Left renal cortex interstitium (tissue), 4 donors: Measurements from ENCODE around the gene EFNA1. TPM values are rescaled to one million over a fixed set of nuclear protein-coding genes. Genes with fewer than 3 reads are reported as not detected.

Experiments used
- DNase-seq, 4 donors: peaks; one replicate each; pipeline ENCODE4 v3.0.0-alpha.2; 2013; ENCODE audit warnings: low read depth in 4 of 4, low spot score in 2 of 4, missing footprints in 1 of 4
- polyA plus RNA-seq, 4 donors: library from polyadenylated mRNA; unstranded; fragments of 120-200 nt; gene quantifications; one replicate each; pipeline ENCODE4 v1.2.1, GENCODE V29; 2013; ENCODE audit not compliant: insufficient read length in 4 of 4

The EFNA1 gene, protein sequence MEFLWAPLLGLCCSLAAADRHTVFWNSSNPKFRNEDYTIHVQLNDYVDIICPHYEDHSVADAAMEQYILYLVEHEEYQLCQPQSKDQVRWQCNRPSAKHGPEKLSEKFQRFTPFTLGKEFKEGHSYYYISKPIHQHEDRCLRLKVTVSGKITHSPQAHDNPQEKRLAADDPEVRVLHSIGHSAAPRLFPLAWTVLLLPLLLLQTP
- 10 to 100 TPM; 58.7 to 76.2 (median 70.8) TPM for polyA plus RNA-seq

DNA sequence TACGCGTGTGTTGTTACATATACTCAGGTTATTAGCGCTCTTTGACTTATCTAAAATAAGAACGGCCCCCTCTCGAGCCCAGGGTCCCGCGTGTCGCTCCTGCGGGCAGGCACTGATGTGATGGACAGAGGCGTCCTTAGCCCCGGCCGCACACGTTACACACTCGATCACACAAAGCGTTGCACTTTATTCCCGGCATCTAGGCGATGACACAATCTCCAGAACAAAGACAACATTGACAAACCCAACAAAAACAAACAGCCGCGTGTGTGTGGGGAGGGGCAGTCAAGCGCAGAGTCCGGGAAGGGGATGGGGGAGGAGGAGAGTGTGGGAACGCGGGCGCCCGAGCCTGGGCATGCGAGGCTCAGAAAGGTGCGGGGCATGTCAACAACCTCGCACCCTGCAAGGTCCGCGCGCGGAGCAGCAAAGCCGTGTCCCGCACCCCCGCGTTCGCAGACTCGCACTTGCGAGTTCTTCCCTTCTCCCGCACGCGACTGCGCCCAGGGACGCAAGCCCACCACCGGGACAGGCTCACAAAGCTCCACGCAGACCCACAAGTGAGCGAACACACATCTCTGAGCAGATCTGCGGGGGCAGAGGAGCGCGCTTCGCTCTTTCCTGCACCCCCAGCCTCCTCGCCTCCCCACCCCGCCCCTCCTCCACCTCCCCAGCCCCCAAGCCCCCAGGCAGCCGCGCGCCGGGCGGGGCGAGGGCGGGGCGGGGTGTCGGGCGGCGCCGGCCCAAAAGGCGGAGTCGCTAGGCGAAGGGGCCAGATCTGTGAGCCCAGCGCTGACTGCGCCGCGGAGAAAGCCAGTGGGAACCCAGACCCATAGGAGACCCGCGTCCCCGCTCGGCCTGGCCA, at the start of gene EFNA1:
TSS of gene EFNA1 (plus strand) at position 772 of the 862 bp plus-strand sequence. CDS start 102 bp downstream, outside the sequence.
- peak in 1 of 4 donors; percentile 40 for DNase-seq

- no peak for DNase-seq
Measured at GRCh38 chr1:155078469-155079209, 49.0 kb upstream of the EFNA1 start, which contains the start of gene EFNA3. EFNA3 (plus strand) TSS chr1:155078837; CDS start chr1:155078942, 105 bp downstream.

GRCh38 chr1:155079210-155079486, 48.5 kb upstream of the EFNA1 start:
- no peak for DNase-seq

- DNase-seq: no peak
Measured at GRCh38 chr1:155079487-155080311, 48.0 kb upstream of the EFNA1 start.

- DNase-seq: no peak
Measured at GRCh38 chr1:155080312-155081228, 47.1 kb upstream of the EFNA1 start.

DNA sequence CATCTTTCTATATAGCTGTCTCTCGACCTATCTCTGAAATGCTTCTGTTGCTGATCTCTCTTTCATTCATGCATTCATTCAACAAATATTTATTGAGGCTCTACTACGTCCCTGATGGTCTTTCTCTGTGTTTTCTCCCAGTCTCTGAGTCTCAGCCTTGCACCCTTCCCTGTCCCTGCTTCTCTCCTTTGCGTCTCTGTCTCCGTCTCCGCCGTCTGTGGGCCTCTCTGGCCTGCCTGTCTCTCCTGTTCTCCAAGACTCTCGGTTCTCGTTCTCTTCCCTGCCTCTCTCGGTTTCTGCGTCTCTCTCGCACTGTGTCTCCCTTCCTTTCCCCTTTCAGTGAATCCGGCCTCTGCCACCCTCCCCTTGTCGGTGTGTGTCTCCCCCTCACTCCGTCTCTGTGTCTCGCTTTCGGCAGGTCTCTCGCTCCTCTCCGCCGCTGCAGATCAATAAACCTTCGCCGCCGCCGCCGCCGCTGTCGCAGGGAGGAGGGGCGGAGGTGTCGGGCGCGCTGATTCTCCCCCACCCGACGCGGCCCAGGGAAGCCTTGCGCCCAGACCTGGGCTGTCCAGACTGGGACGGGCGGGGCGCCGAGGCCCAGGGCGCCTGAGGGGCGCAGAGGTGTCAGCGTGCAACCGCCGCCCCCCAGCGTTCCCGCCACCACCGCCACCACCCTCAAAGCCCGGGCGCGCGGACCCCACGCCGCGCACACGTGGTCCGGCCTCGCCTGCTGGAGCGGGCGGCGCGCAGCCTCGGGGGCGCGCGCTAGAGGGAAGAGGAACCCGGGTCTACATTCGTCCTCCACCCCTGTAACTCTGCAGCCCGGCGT, 46.0 kb upstream of the EFNA1 start:
- no peak for DNase-seq

DNA sequence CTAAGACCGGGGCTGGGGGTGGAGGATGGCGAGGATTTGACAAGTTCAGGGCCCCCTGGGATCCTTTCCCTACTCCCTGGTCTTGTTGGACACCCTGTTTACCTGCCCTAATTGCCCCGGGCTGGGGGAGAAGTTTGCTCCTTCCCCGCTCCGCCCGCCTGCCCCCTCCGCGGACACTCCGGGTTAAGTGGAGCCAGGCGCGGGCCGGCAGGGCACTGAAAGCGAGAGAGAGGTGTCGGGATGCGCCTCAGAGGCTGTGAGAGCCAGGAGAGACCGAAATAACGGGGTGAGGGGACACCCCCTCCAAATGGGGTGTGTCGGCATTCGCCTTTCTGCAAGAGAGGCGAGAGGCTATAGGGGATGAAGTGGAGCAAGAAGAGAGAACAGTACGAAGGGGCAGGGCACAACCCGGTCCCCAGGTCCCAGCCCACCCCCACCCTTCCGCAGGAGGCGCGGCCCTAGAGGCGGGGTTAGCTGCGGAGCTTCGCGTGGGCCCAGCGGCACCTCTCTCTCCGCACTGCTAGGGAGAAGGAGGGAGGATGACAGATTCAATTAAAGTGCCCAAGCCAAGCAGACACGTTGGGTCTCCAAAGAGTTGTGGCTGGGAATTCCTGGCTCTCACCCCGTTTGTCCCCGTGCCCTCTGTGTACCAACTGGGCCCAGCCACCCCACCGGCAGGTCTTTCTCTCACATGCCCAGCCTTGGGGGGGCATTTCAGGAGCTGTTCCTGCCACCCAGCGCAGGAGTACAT, 45.2 kb upstream of the EFNA1 start:
- no peak for DNase-seq

DNA sequence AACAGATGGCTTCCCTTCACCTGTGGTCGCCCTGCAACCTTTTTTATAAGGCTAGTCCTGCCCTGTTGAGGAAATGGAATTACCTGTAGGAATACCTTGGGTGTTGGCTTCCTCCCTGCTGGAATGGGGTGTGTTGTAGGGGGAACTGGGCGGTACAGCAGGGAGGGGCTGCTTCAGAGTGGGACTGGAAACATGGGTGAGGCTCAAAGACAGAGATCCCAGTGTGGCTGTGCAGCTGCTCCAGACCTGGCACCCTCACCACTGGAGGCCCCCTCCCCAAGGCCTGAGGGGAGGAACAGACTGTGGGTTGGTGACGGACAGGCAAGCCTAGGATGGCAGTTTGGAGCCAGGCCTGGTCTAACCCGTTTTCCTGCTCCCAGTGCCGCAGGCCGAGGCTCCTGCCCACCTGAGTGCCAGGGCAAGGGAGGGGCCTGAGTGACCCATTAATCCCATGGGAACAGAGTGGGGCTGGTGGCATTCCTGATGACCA, 44.6 kb upstream of the EFNA1 start:
- no peak for DNase-seq

- DNase-seq: no peak
Measured at GRCh38 chr1:155083865-155084721, 43.6 kb upstream of the EFNA1 start.

DNA sequence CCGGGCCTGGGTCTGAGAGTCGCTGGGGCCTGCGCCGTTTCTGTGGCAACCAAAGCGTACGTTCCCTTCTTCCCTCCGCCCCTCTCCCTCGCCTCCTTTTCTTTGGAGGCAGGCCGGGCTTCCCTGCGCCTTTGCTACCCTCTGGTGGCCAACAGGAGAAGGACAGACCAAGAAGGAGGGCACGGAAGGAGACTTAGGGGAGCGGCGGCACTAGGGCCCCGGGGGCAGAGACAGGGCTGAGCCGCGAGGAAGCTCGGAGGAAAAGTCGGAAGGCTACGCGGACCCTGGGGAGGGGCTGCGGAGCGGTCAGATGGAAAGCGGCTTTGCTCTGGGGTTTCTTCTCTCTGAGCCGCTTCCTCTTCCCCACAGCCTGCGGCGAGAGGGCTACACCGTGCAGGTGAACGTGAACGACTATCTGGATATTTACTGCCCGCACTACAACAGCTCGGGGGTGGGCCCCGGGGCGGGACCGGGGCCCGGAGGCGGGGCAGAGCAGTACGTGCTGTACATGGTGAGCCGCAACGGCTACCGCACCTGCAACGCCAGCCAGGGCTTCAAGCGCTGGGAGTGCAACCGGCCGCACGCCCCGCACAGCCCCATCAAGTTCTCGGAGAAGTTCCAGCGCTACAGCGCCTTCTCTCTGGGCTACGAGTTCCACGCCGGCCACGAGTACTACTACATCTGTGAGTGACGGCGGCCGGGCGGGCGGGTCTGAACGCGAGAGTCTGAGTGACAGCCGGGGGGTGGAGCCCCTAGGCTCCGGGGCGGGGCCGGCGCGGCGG, 42.8 kb upstream of the EFNA1 start:
- peak; percentile 92 to 99 (median 96) for DNase-seq

DNA sequence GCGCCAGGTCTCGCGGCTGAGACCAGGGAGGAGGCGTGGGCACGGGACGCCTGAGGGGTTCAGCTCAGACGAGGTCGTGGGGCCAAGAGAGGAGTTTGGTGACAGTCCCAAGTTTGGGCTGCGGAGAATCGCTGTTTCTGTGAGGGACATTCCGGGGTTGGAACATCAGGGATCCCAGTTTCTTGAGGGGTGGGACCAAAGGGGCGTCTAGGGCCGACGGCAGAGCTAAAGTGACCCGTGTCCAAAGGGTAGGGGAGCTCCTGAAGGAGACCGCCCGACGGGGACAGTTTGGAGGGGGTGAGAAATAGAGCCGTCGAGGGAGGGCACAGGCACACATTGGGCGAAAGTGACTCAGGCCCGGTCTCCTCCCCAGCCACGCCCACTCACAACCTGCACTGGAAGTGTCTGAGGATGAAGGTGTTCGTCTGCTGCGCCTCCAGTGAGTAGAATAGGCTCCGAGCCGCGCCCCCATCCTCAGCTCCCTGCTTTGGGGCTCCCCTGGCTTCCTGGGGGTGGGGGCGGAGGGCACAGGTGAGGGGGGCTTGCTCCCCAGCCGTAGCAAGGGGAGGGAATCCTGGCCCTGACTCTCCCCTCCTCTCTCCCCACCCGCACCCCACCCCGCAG, 42.1 kb upstream of the EFNA1 start:
- no peak for DNase-seq

- DNase-seq: no peak
Measured at GRCh38 chr1:155086128-155086741, 41.4 kb upstream of the EFNA1 start.

DNA sequence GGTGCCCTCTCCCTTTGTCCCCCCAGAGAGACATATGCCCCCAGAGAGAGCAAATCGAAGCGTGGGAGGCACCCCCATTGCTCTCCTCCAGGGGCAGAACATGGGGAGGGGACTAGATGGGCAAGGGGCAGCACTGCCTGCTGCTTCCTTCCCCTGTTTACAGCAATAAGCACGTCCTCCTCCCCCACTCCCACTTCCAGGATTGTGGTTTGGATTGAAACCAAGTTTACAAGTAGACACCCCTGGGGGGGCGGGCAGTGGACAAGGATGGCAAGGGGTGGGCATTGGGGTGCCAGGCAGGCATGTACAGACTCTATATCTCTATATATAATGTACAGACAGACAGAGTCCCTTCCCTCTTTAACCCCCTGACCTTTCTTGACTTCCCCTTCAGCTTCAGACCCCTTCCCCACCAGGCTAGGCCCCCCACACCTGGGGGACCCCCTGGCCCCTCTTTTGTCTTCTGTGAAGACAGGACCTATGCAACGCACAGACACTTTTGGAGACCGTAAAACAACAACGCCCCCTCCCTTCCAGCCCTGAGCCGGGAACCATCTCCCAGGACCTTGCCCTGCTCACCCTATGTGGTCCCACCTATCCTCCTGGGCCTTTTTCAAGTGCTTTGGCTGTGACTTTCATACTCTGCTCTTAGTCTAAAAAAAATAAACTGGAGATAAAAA, 40.7 kb upstream of the EFNA1 start:
- no peak for DNase-seq
